NCI-H460 (cell line): ENCODE results near the gene SCAF4. TPM values are rescaled to one million over a fixed set of nuclear protein-coding genes. Genes with fewer than 3 reads are reported as not detected.
"Not testable (repeated sequence)": the region's sequence is repeated elsewhere in the genome, so short reads cannot be mapped to it uniquely, and the experiment has no call there.

Experiments
- DNase-seq: peaks from one replicate; pipeline ENCODE4 v3.0.0-alpha.2; 2016; ENCODE audit warnings: low read depth; ENCODE audit errors: extremely low read depth
- small RNA-seq, 2 experiments: library from RNA; depleted of rRNA; stranded (forward); fragments of <200 nt; gene quantifications; one replicate each; pipeline ENCODE3, GENCODE V24; 2014
- total RNA-seq: library from RNA; depleted of rRNA; stranded (reverse); fragments of >200 nt; shearing (Covaris generic); gene quantifications from 2 replicates; pipeline ENCODE4 v1.2.3, GENCODE V29; 2014; rRNA removed

The SCAF4 gene
- total RNA-seq, 1 experiment from 2014 or later: 7.2 TPM

DNA sequence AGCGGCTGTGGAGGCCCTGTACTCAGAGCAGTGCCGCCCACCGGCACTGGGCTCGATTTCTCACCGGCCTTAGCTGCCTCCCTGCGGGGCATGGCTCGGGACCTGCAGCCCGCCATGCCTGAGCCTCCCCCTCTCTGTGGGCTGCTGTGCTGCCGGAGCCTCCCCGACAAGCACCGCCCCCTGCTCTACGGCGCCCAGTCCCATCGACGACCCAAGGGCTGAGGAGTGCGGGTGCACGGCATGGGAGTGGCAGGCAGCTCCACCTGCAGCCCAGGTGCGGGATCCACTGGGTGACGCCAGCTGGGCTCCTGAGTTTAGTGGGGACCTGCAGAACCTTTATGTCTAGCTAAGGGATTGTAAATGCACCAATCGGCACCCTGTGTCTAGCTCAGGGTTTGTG is 77.6 kb downstream of the SCAF4 start:
- DNase-seq: no peak

- not testable (repeated sequence) for DNase-seq
Observed at GRCh38 chr21:31651491-31651890, 80.4 kb downstream of the SCAF4 start.

DNA sequence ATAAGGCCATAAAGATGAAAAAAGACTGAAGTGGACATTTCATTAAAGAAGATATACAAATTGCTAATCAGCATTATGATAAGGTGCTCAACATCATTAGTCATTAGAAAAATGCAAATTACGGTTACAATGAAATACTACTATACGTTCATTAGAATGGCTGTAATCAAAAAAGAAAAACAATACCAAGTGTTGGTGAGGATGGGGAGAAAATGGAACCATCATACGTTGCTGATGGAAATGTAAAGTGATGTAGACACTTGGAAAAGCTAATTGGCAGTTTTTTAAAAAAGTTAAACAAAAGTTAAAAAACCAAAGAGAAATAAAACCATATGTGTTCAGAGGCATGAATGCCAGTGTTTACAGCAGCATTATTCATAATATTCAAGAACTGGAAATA is 81.0 kb downstream of the SCAF4 start:
- no peak for DNase-seq

GRCh38 chr21:31647650-31648049 is 84.3 kb downstream of the SCAF4 start:
- no peak for DNase-seq

DNA sequence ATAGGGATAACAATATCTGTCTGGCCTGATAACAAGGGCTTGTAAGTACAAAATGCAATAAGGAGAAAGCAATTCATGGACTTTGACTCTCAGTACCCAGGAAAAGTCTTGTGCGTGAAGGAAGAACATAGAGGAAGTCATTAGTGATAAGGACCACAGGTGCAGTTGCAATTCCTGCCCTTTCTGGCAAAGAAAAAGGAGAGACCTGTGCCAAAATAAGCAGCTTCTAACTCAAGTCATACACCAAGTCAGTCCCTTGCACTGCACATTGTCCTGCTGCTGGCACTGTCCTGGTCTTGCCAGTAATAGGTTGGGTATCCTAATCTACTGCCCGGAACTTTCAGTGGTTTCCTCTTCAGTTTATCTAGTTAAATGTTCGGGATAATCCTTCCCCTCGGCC is 87.3 kb downstream of the SCAF4 start:
- DNase-seq: no peak

GRCh38 chr21:31641416-31641922 is 90.4 kb downstream of the SCAF4 start:
- no peak for DNase-seq

DNA sequence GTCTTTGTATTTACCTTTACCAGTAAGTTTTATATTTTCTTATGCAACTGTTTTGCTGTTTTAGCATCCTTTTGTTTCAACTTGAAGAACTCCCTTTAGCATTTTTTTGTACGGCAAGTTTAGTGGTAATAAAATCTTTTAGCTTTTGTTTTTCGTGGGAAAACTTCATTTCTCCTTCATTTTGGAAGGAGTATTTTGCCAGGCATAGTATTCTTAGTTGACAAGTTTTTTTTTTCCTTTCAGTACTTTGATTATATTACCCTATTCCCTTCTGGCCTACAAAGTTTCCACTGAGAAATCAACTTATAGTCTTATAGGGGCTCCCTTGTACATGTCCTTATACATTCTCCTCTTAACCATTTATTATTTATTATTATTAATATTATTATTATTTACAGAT is 95.0 kb downstream of the SCAF4 start:
- no peak for DNase-seq

DNA sequence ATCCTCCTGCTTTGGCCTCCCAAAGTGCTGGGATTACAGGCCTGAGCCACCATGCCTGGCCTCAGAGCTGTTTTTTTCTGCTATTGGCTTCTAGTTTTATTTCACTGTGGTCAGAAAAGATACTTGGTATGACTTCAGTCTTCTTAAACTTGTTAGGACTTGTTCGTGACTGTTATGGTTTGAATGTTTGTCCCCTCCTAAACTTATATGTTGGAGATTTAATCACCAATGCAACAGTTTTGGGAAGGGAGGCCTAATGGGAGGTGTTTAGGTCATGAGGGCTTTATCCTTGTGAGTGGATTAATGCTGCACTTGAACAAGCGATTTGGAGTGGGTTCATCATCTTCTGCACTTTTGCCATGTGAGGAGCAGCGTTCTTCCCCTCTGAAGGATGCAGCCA is 96.9 kb downstream of the SCAF4 start:
- DNase-seq: no peak

- DNase-seq: not testable (repeated sequence)
Observed at GRCh38 chr21:31631881-31632280, 100.0 kb downstream of the SCAF4 start.

DNA sequence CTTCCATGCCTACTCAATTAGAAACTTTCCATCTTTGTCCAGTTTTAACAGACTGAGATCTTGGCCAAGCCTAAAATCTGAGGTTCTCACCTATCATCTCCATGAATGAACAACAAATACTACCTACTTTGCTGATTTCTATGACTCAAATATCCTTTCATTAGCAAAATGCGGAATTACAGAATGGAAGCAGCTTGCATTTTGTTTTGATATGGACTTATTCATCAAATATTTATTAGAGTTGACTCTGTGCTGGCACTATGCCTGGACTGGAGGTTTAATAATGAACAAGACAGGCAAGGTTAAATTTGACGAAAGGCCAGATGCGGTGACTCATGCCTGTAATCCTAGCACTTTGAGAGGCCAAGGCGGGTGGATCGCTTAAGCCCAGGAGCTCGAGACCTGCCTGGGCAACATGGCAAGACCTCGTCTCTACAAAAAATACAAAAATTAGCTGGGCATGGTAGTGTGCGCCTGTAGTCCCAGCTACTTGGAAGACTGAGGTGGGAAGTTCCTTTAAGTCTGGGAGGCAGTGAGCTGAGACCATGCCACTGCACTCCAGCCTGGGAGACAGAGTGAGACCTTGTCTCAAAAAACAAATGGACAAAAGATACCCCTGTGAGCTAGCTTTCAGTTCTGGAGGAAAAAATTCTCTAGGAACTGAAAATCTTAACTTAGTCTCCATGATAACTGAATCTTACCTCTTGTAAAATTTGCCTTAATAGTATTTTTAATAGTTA is 101.8 kb downstream of the SCAF4 start:
- no peak for DNase-seq

GRCh38 chr21:31624961-31625491 is 106.9 kb downstream of the SCAF4 start:
- DNase-seq: no peak

DNA sequence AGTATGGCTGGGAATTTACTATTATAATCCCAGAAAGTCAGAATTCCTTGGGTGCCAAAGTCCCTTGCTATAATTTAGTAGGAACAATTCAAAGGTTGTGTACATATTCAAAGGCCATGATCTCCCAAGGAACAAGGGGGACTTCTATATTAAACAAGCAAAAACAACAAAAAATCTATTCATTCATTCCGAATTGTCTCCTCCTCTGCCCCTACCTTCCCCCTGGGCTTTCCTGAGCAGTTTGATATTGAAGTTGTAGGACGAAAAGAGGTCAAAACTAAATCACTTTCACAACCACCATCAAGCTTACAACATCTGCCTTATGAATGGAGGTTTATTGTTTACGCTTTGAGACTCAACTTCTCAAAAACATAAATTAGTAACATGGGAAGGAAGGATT is 107.7 kb downstream of the SCAF4 start:
- no peak for DNase-seq

DNA sequence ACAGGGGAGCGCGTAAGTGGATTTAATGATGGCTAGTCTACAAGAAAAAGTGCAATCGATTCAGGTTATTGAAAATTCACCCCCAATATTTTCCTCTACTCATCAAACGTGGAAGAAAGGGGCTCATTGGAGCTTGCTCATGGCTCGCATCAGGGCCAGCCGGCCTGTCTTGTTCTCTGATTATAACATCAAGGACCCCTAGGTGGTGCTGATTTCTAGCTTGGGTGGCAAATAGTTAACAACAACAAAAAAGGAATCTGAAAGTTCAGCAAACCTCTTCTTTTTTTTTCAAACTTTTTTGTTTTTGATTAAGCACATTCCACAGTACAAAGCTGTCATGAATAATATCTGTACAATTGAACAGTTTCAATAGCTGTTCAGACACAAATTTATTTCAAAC is 108.3 kb downstream of the SCAF4 start:
- no peak for DNase-seq

DNA sequence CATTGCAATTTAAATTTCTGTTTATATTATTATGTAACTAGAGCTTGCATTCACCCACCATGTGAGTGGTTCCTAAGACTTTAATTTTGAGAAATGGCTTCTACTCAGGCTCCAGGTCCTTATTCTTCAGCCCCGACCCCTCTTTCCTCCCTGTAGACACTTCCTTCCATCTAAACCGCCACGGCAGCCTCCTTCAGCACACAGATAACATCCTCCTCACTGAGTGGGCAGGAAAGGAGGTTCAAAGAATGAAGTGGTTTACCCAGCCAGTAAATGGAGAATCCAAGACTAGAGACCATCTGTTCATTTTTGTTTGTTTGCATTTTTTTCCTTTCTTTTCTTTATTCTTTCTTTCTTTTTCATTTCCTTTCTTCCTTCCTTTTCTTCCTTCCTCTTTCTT is 109.5 kb downstream of the SCAF4 start:
- DNase-seq: no peak

Small RNA genes within 50 kb of the gene (small RNA-seq; reads per million reads assigned to genes)
- gene RF01241: 0 reads per million in 2 experiments

Other genes starting within 250 kb of the SCAF4 start
- gene SOD1, start 72.4 kb downstream of the SCAF4 start, total RNA-seq: 222 and 231 TPM in 2 replicates
- 0.67 and 1.0 TPM in 2 replicates for gene HUNK, start 140.9 kb upstream of the SCAF4 start, total RNA-seq